GM21447 (cell line): ENCODE measurements around the gene FTO.

Experiments
- ATAC-seq: cut with Tn5 transposase; IDR thresholded peaks from one replicate; pipeline ENCODE4 v1.9.1; 2021; ENCODE audit not compliant: unreplicated experiment

Gene FTO

GRCh38 chr16:54040975-54041374, 337.0 kb downstream of the FTO start:
- no peak for ATAC-seq

GRCh38 chr16:54048586-54049495, 344.9 kb downstream of the FTO start:
- no peak for ATAC-seq

- ATAC-seq: no peak
Measured at GRCh38 chr16:54049591-54050458, 345.9 kb downstream of the FTO start.

- ATAC-seq: no peak
Measured at GRCh38 chr16:54050459-54051210, 346.7 kb downstream of the FTO start.

- ATAC-seq: no peak
Measured at GRCh38 chr16:54051821-54052220, 347.9 kb downstream of the FTO start.

- no peak for ATAC-seq
Measured at GRCh38 chr16:54052271-54052670, 348.3 kb downstream of the FTO start.

- no peak for ATAC-seq
Measured at GRCh38 chr16:54053891-54054820, 350.2 kb downstream of the FTO start.

GRCh38 chr16:54055191-54055590, 351.2 kb downstream of the FTO start:
- no peak for ATAC-seq

- no peak for ATAC-seq
Measured at GRCh38 chr16:54055864-54056263, 351.9 kb downstream of the FTO start.

GRCh38 chr16:54056921-54057320, 353.0 kb downstream of the FTO start:
- ATAC-seq: no peak

GRCh38 chr16:54059319-54059718, 355.4 kb downstream of the FTO start:
- no peak for ATAC-seq

GRCh38 chr16:54060599-54061421, 356.9 kb downstream of the FTO start:
- no peak for ATAC-seq

- no peak for ATAC-seq
Measured at GRCh38 chr16:54061454-54061853, 357.5 kb downstream of the FTO start.

GRCh38 chr16:54062361-54063278, 358.7 kb downstream of the FTO start:
- no peak for ATAC-seq

GRCh38 chr16:54063279-54063773, 359.4 kb downstream of the FTO start:
- ATAC-seq: no peak

- no peak for ATAC-seq
Measured at GRCh38 chr16:54066451-54067105, 362.6 kb downstream of the FTO start.

GRCh38 chr16:54067322-54068065, 363.5 kb downstream of the FTO start:
- no peak for ATAC-seq
